NCI-H2081 treated with DMSO at 0.1 percent for 48 hours (cell line): ENCODE data around the gene PRIM1.
A peak's percentile ranks its signal among the peaks of the same experiment; 100 is the strongest.
"Not testable (repeated sequence)": the region's sequence is repeated elsewhere in the genome, so short reads cannot be mapped to it uniquely, and the experiment has no call there.

Source experiments
- DNase-seq: peaks from one replicate; lab custom pipeline; 2025; lab: John Stamatoyannopoulos, UW

The PRIM1 gene

GRCh38 chr12:56751712-56752598, at the start of gene PRIM1:
Gene PRIM1 (minus strand): TSS chr12:56752323. CDS start chr12:56752298, 25 bp downstream.
- peak; percentile 76 for DNase-seq

DNA sequence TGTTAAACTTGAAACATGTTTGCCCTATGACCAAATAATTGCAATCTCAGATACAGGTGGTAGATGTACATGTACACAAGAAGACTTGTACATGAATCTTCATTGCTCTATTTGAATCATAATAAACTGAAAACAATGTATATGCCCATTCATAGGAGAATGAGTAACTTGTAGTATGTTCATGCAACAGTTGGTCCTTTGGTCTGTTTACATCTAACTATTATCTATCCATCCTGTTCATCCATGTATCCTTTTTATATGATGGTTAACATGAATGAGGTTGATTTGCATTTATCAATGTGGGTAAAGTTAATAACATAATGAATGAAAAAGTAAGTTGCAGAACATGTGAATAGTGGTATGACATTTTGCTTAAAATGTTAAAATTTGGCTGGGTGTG, 48.1 kb upstream of the PRIM1 start:
- no peak for DNase-seq

DNA sequence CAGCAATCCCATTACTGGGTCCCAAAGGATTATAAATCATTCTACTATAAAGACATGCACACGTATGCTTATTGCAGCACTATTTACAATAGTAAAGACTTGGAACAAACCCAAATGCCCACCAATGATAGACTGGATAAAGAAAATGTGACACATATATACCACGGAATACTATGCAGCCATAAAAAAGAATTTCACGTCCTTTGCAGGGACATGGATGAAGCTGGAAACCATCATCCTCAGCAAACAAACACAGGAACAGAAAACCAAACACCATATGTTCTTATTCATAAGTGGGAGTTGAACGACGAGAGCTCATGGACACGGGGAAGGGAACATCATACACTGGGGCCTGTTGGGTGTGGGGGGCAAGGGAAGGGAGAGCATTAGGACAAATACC, 47.2 kb upstream of the PRIM1 start:
- not testable (repeated sequence) for DNase-seq

DNA sequence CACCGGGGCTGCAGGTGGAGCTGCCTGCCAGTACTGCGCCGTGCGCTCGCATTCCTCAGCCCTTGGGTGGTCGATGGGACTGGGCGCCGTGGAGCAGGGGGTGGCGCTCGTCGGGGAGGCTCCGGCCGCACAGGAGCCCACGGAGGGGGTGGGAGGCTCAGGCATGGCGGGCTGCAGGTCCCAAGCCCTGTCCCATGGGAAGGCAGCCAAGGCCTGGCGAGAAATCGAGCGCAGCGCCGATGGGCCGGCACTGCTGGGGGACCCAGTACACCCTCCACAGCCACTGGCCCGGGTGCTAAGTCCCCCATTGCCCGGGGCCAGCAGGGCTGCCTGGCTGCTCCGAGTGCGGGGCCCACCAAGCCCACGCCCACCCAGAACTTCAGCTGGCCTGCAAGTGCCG, 43.7 kb upstream of the PRIM1 start:
- not testable (repeated sequence) for DNase-seq

GRCh38 chr12:56795046-56795562, 43.0 kb upstream of the PRIM1 start:
- DNase-seq = not testable (repeated sequence)

DNA sequence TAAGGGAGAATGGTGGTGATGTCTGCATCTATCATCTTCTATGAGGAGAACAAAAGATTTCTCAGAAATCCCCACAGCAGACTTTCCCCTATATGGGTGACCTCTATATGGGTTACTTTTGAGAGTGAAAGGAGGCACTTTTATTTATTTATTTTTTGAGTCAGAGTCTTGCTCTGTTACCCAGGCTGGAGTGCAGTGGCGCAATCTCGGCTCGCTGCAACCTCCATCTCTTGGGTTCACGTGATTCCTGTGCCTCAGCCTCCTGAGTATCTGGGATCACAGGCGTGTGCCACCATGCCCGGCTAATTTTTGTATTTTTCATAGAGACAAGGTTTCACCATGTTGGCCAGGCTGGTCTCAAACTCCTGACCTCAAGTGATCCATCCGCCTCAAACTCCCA, 41.0 kb upstream of the PRIM1 start:
- DNase-seq = not testable (repeated sequence)

- no peak for DNase-seq
Measured at GRCh38 chr12:56792678-56793077, 40.6 kb upstream of the PRIM1 start.

DNA sequence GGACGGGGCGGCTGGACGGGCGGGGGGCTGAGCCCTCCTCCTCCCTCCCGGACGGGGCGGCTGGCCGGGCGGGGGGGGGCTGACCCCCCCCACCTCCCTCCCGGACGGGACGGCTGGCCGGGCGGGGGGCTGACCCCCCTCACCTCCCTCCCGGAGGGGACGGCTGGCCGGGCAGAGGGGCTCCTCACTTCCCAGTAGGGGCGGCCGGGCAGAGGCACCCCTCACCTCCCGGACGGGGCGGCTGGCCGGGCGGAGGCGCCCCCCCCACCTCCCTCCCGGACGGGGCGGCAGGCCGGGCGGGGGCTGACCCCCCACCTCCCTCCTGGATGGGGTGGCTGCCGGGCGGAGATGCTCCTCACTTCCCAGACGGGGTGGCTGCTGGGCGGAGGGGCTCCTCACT, 37.3 kb upstream of the PRIM1 start:
- not testable (repeated sequence) for DNase-seq

DNA sequence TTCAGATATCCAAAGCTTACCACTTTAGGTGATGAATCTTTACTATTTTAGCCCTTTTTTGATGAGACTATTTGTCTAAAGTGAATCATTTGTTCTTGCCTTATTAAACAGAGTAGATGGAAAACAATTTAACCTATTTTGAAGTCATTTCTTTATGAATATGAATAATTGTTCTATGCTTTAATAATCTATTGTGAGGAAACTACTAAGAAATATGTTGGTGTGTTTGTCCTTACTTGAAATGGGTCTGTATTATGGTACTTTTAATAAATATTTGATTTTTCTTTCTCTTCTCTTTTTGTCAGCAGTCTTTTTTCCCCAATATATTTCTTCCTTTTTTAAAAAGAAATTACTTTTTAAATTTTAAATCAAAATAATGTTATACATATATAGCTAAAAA, 35.4 kb upstream of the PRIM1 start:
- no peak for DNase-seq

- no peak for DNase-seq
Measured at GRCh38 chr12:56785874-56786273, 33.8 kb upstream of the PRIM1 start.

- DNase-seq = no peak
Measured at GRCh38 chr12:56785141-56785865, 33.2 kb upstream of the PRIM1 start.

DNA sequence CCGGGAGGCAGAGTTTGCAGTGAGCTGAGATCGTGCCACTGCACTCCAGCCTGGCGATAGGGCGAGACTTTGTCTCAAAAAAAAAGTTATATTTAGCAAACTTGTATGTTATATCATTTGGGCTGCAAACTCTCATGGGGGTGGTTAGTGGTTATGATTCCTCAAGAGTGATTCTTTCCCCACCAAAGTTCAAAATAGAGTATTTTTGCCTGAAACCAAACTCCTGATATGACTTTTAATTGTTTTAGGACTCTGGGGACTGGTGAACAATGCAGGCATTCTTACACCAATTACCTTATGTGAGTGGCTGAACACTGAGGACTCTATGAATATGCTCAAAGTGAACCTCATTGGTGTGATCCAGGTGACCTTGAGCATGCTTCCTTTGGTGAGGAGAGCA, 29.6 kb upstream of the PRIM1 start:
- DNase-seq = no peak

- no peak for DNase-seq
Measured at GRCh38 chr12:56778756-56779155, 26.6 kb upstream of the PRIM1 start.

GRCh38 chr12:56776654-56777053, 24.5 kb upstream of the PRIM1 start:
- DNase-seq = no peak

GRCh38 chr12:56775638-56776037, 23.5 kb upstream of the PRIM1 start:
- no peak for DNase-seq

- no peak for DNase-seq
Measured at GRCh38 chr12:56773113-56773512, 21.0 kb upstream of the PRIM1 start.

- no peak for DNase-seq
Measured at GRCh38 chr12:56772625-56773024, 20.5 kb upstream of the PRIM1 start.

GRCh38 chr12:56769868-56770267, 17.7 kb upstream of the PRIM1 start:
- no peak for DNase-seq

GRCh38 chr12:56768424-56768823, 16.3 kb upstream of the PRIM1 start:
- no peak for DNase-seq

DNA sequence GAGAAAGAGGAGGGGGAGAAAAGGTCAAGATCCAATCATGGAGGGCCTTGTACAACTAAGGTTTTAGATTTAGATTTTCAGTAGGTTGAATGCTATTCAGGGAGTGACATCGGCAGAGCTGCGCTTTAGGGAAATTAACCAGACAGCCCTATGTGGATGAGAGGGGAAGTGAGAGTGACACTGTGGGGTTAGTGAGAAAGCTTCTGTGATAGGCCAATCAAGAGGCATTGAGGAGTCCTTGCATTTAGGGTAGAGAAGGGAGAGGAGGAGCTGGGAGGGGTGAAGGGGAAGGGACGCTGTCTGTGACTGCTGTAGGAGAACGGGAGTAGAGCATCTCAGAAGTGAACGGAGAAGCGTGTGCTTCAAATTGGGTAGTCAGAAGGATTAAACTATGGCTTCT, 14.4 kb upstream of the PRIM1 start:
- DNase-seq = no peak

GRCh38 chr12:56763753-56764657, 11.9 kb upstream of the PRIM1 start:
- no peak for DNase-seq

DNA sequence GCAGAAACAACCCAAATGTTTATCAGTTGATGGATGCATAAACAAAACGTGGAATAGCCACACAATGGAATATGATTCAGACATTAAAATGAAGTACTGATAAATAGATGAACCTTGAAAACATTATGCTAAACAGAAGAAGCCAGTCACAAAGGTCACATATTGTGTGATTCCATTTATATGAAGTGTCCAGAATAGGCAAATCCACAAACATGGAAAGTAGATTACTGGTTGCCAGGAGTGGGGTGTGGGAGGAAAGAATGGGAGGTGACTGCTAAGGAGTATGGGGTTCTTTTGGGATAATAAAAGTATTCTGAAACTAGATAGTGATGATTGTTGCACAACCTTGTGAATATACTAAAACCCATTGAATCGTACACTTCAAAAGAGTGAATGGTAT, 9.7 kb upstream of the PRIM1 start:
- no peak for DNase-seq
